HG03025 (cell line): Measurements from ENCODE around the gene GNA12.
"Not testable (repeated sequence)": the region's sequence is repeated elsewhere in the genome, so short reads cannot be mapped to it uniquely, and the experiment has no call there.

Source experiments
- ATAC-seq: cut with Tn5 transposase; IDR thresholded peaks from one replicate; pipeline ENCODE4 v1.9.1; 2021; ENCODE audit warnings: mild to moderate bottlenecking, moderate library complexity; ENCODE audit not compliant: unreplicated experiment, low FRiP score

GNA12 gene

DNA sequence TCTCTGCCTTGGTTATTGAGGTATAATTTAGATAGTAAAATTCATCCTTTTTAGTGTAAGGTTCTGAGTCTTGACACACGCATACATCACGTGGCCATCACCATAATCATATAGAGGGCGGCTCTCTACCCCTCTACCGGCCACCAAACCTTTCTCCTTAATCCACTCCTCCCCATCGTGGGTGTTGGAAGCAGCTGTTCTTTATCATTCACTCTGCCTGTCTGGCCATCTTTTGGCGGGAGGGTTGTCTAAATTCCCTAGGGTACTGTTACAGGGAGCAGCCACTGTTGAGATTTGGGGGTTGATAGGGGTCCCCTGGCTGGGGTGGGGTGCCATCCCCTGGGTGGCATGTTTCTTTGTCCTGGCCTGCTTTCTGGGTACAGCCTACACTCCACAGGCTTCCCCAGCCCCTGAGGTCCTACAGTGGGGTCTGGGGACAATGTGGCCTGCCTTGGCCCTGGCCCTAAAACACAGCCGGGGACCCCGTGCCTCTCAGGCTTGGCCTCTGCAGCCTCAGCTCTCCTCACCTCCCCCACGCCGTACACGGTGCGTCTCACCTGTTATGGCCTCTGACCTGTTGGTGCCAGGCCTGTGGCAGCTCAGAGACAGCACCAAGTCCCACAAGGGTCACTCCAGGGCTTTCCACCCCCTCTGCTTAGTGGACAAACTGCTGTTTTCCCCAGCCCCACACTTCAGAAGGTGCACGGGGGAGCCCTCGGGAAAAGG lies 138.6 kb downstream of the GNA12 start:
- ATAC-seq, result no peak

DNA sequence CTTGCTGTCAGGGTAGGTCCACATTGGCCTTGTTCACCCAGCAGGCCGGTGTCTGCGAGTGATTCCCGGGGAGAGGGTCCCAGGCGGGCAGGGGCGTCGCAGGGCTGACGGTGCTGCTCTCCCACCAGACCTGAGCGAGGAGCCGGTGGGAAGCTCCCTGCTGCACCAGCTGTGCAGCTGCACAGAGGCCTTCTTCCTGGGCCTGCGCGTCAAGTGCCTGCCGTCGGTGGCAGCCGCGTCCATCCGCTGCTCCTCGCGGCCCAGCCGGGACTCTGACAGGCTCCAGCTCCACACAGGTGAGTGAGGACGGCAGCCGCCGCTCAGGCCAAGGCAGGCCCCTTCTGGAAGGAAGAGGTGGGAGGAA lies 141.5 kb downstream of the GNA12 start:
- ATAC-seq, result no peak

DNA sequence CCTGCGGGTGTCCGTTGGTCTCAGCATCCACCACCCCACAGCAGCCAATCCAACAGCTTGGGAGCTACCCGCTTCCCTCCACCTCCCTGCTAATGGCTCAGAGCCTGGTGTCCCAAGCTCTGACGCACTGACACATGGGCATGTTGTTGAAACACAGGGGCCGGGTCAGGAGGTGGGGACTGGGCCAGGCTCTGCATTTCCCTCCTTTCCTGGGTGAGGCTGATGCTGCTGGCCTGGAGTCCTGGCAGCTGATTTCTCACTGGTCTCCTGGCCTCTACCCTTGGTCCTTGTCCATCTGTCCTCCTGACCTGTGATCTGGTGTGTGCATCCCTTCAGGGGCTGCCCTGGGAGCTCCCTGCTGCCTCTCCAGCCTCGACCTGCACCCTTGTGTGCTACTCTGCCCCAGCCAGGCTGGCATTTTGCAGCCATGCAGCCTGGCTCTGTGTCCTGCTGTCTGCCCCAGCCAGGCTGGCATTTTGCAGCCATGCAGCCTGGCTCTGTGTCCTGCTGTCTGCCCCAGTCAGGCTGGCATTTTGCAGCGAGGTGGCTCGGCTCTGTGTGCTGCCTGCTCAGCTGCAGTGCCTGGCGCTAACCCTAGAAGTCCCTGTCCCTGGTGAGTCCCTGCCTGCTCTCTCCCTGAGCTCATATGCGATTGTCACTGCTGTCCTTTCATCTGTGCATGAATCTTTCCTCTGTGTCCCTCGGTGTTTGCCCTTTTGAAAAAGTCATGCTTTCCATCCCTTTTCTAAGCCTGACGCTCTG lies 142.1 kb downstream of the GNA12 start:
- ATAC-seq, result no peak

DNA sequence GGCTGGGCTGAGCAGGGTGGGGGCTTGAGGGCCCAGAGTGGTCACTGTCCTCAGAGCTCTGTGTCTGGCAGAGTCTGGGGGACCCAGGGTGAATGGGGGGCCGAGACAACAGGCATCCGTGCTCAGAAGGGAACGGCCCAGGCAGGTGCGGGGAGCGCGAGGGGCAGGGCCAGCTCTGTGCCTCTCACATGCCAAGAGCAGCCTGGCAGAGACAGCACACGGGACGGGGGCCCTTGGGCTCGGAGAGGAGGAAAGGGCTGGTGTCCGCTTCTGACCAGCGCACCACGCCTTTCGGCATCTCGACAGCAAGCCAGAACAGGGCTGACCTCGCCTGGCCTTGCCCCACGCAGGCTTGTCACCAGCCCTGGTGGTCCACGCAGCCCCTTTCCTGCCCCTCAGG lies 142.7 kb downstream of the GNA12 start:
- no peak for ATAC-seq

DNA sequence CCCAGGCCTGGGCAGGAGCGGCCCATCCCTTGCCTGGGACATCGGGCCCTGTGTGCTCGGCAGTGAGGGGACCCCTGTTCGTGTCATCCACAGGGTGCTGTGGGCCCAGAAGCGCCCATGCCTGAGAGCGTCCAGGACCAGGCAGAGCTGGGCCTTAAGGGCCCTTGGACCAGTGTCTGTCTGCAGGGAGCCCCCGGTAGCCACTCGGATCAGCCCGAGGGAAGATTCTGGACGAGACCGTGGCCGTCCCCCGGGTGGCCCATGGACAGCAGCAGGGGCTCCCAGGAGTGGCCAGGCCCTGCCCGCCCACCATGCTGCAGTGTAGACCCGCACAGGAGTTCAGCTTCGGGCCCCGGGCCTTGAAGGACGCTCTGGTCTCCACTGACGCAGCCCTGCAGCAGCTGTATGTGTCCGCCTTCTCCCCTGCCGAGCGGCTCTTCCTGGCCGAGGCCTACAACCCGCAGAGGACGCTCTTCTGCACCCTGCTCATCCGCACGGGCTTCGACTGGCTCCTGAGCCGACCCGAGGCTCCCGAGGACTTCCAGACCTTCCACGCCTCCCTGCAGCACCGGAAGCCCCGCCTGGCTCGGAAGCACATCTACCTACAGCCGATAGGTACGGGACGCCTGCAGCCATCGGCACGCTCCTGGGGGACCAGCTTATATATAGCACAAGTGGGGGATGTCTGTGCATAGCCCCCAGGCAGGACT lies 143.8 kb downstream of the GNA12 start:
- ATAC-seq, result no peak

DNA sequence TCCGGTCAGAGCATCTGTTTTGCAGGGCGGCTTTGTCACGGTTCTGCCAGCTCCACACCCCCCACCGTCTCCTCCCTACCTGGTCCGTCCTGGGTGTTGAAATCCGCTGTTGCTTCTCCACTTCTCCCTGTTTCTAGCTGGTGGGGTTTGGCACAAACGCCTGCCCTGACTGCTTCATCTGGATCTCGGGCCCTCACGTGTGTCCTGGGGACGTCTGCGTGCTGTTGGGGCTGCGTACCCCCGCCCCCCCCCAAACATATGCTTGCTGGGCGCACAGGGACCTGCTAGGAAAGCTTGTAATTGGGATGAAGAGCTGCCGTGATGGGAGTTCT lies 144.9 kb downstream of the GNA12 start:
- no peak for ATAC-seq

DNA sequence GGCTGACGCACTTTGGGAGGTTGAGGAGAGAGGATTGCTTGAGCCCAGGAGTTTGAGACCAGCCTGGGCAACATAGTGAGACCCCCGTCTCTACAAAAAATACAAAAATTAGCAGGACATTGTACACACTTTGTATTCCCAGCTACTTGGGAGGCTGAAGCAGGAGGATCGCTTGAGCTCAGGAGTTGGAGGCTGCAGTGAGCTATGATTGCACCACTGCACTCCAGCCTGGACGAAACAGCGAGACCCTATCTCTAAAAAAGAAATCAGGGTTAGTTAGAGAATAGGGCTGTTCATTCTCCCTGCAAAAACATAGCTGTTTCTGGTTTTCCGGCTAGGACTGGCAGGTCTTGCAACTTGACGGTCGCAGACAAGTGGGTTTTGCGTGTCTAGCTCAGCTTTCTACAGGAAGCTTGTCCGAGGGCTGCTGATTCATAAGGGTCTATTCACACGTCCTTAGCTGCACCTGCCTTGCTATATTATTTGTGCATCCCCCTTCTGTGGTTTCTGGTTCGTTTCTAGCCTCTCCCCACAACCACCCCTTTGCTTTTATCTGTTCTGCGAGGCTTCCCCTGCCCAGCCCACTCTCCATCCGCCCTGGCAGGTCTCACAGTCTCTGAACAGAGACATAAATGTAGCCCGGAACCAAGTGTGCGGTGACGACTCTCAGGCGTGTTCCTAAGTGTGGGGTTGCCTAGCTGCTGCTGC lies 145.4 kb downstream of the GNA12 start:
- ATAC-seq, result peak; percentile 92

DNA sequence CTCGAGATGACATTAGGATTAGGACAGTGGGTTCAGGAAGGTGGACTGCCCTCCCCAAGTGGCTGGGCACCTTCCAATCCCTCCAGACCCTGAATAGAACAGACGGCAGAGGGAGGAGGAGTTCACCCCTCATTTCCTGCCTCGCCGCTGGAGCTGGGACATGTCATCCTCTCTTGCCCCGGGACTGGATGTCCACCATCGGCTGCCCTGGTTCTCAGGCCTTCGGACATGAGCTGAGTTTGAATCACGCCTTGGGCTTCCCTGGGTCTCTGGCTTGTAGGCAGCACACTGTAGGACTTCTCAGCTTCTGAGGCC lies 150.0 kb downstream of the GNA12 start:
- ATAC-seq, result not testable (repeated sequence)

DNA sequence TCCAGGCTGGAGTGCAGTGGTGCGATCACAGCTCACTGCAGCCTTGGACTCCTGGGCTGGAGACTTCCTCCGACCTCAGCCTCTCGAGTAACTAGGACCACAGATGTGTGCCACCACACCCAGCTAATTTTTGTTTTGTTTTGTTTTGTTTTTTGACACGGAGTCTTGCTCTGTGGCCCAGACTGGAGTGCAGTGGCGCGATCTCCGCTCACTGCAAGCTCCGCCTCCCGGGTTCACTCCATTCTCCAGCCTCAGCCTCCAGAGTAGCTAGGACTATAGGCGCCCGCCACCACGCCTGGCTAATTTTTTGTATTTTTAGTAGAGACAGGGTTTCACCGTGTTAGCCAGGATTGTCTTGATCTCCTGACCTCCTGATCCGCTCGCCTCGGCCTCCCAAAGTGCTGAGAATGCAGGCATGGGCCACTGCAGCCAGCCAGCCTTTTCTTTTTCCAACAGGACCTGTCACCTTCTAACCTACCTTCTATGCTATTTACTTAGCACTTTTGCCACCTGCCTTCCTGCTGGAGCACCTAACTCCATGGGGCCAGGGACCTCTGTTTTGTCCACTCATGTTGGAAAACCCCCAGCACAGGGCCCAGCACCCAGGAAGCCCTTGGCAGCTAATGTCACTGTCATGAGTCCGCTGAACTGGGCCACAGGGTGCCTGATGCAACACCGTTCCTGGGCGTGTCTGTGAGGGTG lies 150.5 kb downstream of the GNA12 start:
- not testable (repeated sequence) for ATAC-seq

DNA sequence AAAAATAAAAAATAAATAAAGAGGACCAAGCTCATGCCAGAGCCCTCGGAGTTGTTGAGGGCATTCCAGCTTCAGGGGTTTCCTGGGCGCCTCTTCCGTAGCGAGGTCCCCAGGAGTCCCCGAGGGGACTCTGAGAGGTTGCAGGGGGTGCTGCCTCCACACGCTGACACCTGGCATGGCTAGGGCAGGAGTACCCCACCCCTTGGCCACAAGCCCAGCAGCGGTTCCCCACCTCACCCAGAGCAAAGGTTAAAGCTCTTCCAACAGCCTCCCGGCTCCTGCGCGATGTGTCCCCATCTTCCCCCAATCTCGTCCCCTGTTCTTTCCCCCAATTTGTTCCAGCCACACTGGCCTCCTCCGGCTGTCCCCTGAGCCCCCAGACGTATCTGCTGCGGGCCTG lies 151.6 kb downstream of the GNA12 start:
- no peak for ATAC-seq

DNA sequence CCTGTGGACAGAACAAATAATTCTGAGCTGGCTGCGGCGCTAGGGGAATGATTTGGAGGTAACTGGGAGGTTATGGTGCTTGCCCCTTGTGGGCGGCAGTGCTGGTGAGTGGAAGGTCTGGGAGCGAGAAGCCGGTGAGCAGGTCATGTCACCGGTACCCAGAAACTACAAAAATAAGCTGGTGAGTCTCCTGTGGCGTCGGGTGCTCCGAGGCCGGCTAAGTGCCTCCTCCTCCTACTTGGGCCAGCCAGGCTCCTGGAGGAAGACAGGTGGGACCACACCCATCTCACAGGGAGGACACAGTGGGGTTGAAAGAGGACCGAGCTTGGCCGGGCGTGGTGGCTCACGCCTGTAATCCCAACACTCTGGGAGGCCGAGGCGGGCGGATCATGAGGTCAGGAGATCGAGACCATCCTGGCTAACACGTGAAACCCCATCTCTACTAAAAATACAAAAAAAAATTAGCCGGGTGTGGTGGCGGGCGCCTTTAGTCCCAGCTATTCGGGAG lies 152.1 kb downstream of the GNA12 start:
- not testable (repeated sequence) for ATAC-seq

DNA sequence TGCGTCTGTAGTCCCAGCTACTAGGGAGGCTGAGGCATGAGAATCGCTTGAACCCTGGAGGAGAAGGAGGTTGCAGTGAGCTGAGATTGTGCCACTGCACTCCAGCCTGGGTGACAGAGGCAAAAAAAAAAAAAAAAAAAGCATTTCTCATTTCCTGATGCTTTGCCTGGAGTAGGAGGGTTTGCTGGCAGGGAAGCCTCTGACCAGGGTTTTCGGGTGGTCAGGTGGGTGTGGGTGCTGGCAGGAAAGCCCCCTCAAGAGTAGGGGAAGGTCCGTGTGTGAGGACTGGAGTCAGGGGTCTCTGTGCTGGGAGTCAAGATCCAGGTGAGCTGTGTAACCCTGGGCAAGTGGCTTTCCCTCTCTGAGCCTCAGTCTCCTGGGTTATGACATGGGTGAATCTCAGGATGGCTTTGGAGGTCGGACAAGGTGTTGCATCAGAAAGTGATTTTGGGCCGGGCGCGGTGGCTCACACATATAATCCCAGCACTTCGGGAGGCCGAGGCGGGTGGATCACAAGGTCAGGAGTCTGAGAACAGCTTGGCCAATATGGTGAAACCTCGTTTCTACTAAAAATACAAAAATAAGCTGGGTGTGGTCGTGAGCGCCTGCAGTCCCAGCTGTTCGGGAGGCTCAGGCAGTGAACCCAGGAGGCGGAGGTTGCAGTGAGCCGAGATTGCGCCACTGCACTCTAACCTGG lies 152.9 kb downstream of the GNA12 start:
- no peak for ATAC-seq

DNA sequence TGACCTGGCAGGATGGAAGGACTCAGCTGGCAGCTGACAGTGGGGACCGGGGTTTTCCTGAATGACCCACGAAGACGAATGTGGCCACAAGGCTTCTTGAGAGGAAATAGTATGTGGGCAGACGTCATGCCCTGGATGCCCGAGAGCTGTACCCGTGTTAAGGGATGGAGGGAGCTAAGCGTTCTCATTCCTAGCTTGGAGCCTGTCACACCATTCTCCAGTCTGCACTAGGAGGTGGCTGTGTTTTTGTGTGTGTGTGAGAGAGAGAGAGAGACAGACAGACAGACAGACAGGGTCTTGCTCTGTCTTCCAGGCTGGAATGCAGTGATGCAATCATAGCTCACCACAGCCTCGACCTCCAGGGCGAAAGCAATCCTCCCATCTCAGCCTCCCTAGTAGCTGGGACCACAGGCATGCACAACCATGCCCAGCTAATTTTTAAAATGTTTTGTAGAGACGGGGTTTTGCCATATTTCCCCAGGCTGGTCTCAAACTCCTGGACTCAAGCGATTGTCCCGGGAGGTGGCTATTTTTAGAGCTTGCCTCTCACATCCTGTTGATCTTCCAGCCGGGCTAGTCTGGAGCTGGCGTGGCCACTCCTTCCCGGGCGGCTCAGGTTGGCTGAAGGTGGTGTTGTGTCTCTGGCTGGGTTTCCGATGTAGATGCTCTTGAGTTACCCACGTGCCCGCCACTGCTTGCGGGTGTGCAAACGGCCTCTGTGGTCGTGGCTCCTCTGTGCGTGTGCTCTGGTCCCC lies 154.0 kb downstream of the GNA12 start:
- no peak for ATAC-seq

DNA sequence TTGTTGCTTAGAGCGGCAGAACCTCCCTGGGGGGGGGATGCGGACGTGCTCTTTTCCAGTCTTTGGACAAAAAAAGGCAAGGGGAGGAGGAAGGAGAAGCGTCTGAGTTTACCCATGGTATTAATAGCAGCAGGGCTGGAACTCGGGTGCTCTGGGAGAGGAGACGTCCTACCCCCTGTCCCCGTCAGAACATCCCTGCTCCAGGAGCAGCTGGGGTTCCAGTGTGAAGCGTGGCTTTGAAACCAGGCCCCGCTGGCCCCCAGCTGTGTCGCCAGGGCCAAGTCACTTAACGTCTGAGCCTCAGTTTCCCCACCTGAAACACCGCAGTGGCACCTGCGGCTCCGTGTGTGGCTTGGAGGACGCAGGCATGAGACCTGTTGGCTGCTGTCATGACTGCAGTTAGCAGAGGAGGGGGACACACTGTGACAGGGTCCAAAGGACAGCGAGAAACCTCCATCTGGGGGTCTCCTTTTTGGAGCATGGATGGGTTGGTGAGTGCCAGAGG lies 154.7 kb downstream of the GNA12 start:
- no peak for ATAC-seq

DNA sequence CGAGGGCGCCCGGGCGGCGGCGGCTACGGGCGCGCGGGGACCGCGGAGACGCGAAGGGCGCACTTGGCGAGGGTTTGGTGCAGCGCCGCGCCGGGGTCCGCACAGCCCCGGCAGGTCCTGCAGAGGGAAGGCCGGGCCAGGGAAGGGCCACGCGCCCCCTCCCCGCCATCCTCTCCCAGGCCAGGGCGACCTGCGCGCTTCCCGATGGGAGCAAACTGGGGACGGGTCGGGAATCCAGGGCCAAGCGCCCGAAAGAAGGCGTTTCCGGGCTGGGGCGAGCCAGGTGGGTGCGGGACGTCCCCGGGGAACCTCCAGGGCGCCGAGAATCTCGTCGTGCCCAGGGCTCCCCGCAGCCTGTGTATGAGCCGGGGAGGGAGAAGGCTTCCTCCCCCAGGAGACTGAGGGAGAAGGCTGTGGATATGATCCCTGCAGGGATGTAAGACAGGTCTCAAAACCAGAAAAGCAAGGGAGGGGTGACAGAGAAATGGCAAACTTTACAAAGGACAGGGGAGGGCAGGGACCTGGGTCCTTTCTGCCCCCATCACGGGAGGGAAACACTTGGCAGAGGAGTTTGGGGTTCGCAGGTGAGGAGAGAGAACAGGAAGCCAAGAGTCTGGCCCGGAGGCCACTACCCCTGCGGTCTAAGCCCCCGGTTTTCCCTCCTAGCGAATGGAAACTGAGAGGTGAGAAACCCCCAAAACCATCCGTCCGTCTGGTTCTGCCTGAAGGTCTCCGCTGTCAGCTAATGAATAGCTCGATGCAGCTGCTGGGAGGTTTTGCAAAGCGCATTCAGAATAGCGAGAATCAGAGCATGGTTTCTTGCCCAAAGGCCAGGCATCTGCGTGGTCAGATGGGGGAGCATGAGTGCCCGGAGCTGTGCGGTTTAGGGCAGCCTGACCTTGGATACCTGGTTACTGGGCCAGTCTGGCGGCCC lies 155.4 kb downstream of the GNA12 start:
- ATAC-seq, result peak; percentile 86

DNA sequence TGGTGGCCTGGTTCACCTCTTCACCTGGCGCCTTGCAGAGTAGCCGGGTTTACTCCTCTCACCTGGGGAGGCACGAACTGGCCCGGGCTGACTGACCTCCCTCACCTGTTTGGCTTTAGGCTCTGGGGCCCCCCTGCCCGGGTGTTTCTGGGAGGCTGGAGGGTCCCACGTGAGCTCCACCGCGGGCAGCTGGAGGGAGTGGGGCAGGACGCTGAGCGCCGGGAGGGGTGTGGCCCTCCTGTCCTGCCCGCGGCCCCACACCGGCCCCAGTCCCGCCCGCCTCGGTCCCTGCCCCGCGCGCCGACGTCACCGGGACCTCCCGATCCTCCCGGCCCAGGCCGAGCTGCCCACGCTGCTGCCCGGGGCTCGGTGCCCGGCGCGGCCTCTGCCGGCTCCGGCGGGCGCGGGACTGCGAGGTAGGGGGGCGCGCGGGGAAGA lies 156.2 kb downstream of the GNA12 start, which contains the start of gene AMZ1:
TSS of gene AMZ1 (plus strand) at position 322 of the 438 bp plus-strand sequence. CDS start 12,250 bp downstream, outside the sequence.
- no peak for ATAC-seq

DNA sequence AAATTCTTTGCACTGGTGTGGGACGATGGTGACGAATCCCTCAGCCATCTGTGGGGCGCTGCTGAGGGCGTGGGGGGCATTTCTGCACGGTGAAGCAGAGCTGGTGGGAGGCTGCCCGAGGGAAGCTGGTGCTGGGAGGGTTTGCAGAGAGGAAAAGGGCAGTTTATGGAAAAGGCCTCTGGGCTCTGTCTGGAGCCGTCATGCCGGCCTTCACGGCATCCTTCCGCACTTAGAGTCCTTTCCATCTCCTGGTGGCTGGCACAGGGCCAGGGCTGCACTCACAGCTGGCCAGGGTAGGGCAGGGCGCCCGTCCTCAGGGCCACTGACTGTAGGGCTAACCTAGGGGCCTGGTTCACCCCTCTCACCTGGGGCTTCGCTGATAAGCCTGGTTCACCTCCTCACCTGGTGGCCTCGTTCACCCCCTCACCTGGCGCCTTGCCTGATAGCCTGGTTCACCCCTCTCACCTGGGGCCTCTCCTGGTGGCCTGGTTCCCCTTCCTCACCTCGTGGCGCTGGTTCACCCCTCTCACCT lies 156.7 kb downstream of the GNA12 start:
- no peak for ATAC-seq
